Measurements from ENCODE around the gene MRPL20.
"Not testable (repeated sequence)": the region's sequence is repeated elsewhere in the genome, so short reads cannot be mapped to it uniquely, and the experiment has no call there.

MRPL20 gene

GRCh38 chr1:1415751-1416150 is 8.7 kb upstream of the MRPL20 start:
- no peak for DNase-seq (ENCODE audit: low read depth)
- TF ChIP-seq POLR2A (IDR thresholded peaks at IDR 0.05; ENCODE audit: extremely low read depth, insufficient read length) (no peak), MAX (IDR thresholded peaks at IDR 0.05; ENCODE audit: low read depth, low read length) (no peak), MYC (IDR thresholded peaks at IDR 0.05; ENCODE audit: low read depth, low read length) (no peak), CTCF (IDR thresholded peaks at IDR 0.05; ENCODE audit: low read depth, low read length) (no peak)
- no peak overlapping the region for H3K4me3 ChIP-seq (ENCODE audit: low read depth, low read length)

GRCh38 chr1:1412311-1412902 is 5.3 kb upstream of the MRPL20 start:
- DNase-seq (ENCODE audit: low read depth); H3K4me3 ChIP-seq (ENCODE audit: low read depth, low read length): not testable (repeated sequence)

GRCh38 chr1:1411626-1412025 is 4.5 kb upstream of the MRPL20 start:
- TF ChIP-seq CTCF (IDR thresholded peaks at IDR 0.05; ENCODE audit: low read depth, low read length) (no peak), MAX (IDR thresholded peaks at IDR 0.05; ENCODE audit: low read depth, low read length) (no peak), POLR2A (IDR thresholded peaks at IDR 0.05; ENCODE audit: extremely low read depth, insufficient read length) (no peak)
- no peak overlapping the region for H3K4me3 ChIP-seq (ENCODE audit: low read depth, low read length)
- DNase-seq (ENCODE audit: low read depth), result no peak

GRCh38 chr1:1410238-1410637 is 3.1 kb upstream of the MRPL20 start:
- H3K4me3 ChIP-seq (ENCODE audit: low read depth, low read length), result not testable (repeated sequence)

GRCh38 chr1:1407636-1408318 is 684 bp upstream of the MRPL20 start:
- DNase-seq (ENCODE audit: low read depth), result peak; percentile 53
- TF ChIP-seq CTCF (IDR thresholded peaks at IDR 0.05; ENCODE audit: low read depth, low read length) (no peak), MAX (IDR thresholded peaks at IDR 0.05; ENCODE audit: low read depth, low read length) (0 out of 2 replicates have a peak, but pooled peaks have one; percentile 6)
- H3K4me3 ChIP-seq (ENCODE audit: low read depth, low read length), result peak overlapping the region; percentile 91

More at GRCh38 chr1:1410238-1410637, 3.1 kb upstream of the MRPL20 start:
- DNase-seq (ENCODE audit: low read depth), result not testable (repeated sequence)

- peak; percentile 56 for DNase-seq (ENCODE audit: low read depth)
- TF ChIP-seq MYC (IDR thresholded peaks at IDR 0.05; ENCODE audit: low read depth, low read length) (peak; percentile 25; the same call in 1 of the 2 replicates), CTCF (IDR thresholded peaks at IDR 0.05; ENCODE audit: low read depth, low read length) (no peak)
- H3K4me3 ChIP-seq (ENCODE audit: low read depth, low read length), result peak overlapping the region; percentile 91
These were observed 832 bp downstream of the MRPL20 start for GRCh38 chr1:1406101-1406820.

- no peak for TF ChIP-seq CTCF (IDR thresholded peaks at IDR 0.05; ENCODE audit: low read depth, low read length)
- TF ChIP-seq MYC (IDR thresholded peaks at IDR 0.05; ENCODE audit: low read depth, low read length), result no peak
- no peak for TF ChIP-seq POLR2A (IDR thresholded peaks at IDR 0.05; ENCODE audit: extremely low read depth, insufficient read length)
- no peak for DNase-seq (ENCODE audit: low read depth)
- H3K4me3 ChIP-seq (ENCODE audit: low read depth, low read length), result no peak overlapping the region
These were observed 3.4 kb downstream of the MRPL20 start for GRCh38 chr1:1403653-1404052.

- not testable (repeated sequence) for DNase-seq (ENCODE audit: low read depth); H3K4me3 ChIP-seq (ENCODE audit: low read depth, low read length)
These were observed 4.1 kb downstream of the MRPL20 start for GRCh38 chr1:1402901-1403392.
